Lung (tissue), 12 donors: ENCODE results near the gene PFN2. TPM values are rescaled to one million over a fixed set of nuclear protein-coding genes. Genes with fewer than 3 reads are reported as not detected.
"Not testable (repeated sequence)": the region's sequence is repeated elsewhere in the genome, so short reads cannot be mapped to it uniquely, and the experiment has no call there.

Experiments used
- ATAC-seq: fragments of 200-7000 bp; cut with Tn5 transposase; one replicate; pipeline ENCODE4 v1.9.1; 2020; ENCODE audit warnings: moderate number of reproducible peaks; ENCODE audit not compliant: insufficient read depth, low FRiP score
- DNase-seq, 3 donors: peaks; one replicate each; pipeline ENCODE4 v3.0.0-alpha.2; 2013 to 2017
- H3K27ac ChIP-seq, 2 donors: one replicate each; pipeline ENCODE4 v1.5.1; 2013; ENCODE audit warnings: mild to moderate bottlenecking in 2 of 2, moderate library complexity in 2 of 2, control low read depth in 1 of 2, inconsistent platforms in 1 of 2, low read depth in 1 of 2, low read length in 1 of 2
- H3K27me3 ChIP-seq, 3 donors: one replicate each; pipeline ENCODE4 v1.5.1; 2013; ENCODE audit warnings: low read length in 2 of 3; ENCODE audit not compliant: control insufficient read depth in 3 of 3, insufficient read depth in 3 of 3
- H3K36me3 ChIP-seq, 4 donors: one replicate each; pipeline ENCODE4 v1.5.1; 2013; ENCODE audit warnings: low read length in 4 of 4, mild to moderate bottlenecking in 1 of 4, moderate library complexity in 1 of 4; ENCODE audit not compliant: control insufficient read depth in 4 of 4, insufficient read depth in 4 of 4
- H3K4me1 ChIP-seq, 5 donors: one replicate each; pipeline ENCODE4 v1.5.1; 2013; ENCODE audit warnings: low read length in 5 of 5, mild to moderate bottlenecking in 2 of 5, moderate library complexity in 1 of 5; ENCODE audit not compliant: control insufficient read depth in 5 of 5, insufficient read depth in 5 of 5
- H3K4me3 ChIP-seq: one replicate; pipeline ENCODE4 v1.5.1; 2013; ENCODE audit warnings: mild to moderate bottlenecking, control low read depth, moderate library complexity
- H3K9ac ChIP-seq, 2 donors: one replicate each; pipeline ENCODE4 v1.5.1; 2013; ENCODE audit warnings: low read length in 2 of 2, control low read depth in 1 of 2; ENCODE audit not compliant: insufficient read depth in 1 of 2
- H3K9me3 ChIP-seq, 4 donors: one replicate each; pipeline ENCODE4 v1.5.1; 2013; ENCODE audit warnings: low read length in 3 of 4, mild to moderate bottlenecking in 1 of 4, moderate library complexity in 1 of 4; ENCODE audit not compliant: control insufficient read depth in 4 of 4, insufficient read depth in 3 of 4
- CTCF ChIP-seq: IDR thresholded peaks from 2 replicates; pipeline ENCODE4 v1.5.1; 2012; ENCODE audit warnings: mild to moderate bottlenecking; ENCODE audit errors: control extremely low read depth, extremely low read depth
- WGBS, 2 donors: extraction: QIAGEN DNeasy Blood & Tissue Kit; methylation state at CpG; one replicate each; pipeline ENCODE4 v1.1.7; 2013; 5-methylcytosine and 5-hydroxymethylcytosine counted together
- polyA plus RNA-seq, 2 donors: library from polyadenylated mRNA; stranded (reverse); fragments of 200-250 nt; gene quantifications; one replicate each; pipeline ENCODE4 v1.2.1, GENCODE V29; 2013
- total RNA-seq, 2 donors: library from RNA; depleted of rRNA in 1 of 2; stranded (reverse); fragments of >200 nt in 1 of 2; gene quantifications; one replicate each; pipeline ENCODE4 v1.2.1, GENCODE V29; 2014 to 2021
- donor health status: control.
- donor health status: control.
- donor health status: Bipolar disorder and iron deficiency.
- donor health status: healthy.
- donor health status: DM: yes; HTN: yes; CAD: no.

Gene PFN2
- total and polyA plus RNA-seq, 4 donors = 28.1 to 91.7 (median 49.2) TPM

GRCh38 chr3:149955449-149955848, 15.2 kb downstream of the PFN2 start:
- Histone ChIP-seq H3K27ac (no peak overlapping the region), H3K9ac (no peak overlapping the region), H3K9me3 (no peaks in the 10 kb centered on the region), H3K4me3 (no peak overlapping the region), H3K36me3 (peaks cover 0 to 10% (median under 1%) of the 10 kb centered on the region in 4 donors), H3K27me3 (no peaks in the 10 kb centered on the region), H3K4me1 (peaks cover 0 to 6% (median 0%) of the 10 kb centered on the region in 5 donors)
- TF ChIP-seq CTCF = no peak
- ATAC-seq = no peak
- 92% methylated on average over 2 of the region's 2 CpGs for WGBS, 2 donors
- no peak for DNase-seq

- ATAC-seq = no peak
- Histone ChIP-seq H3K4me3 (no peak overlapping the region), H3K27me3 (no peaks in the 10 kb centered on the region), H3K9me3 (no peaks in the 10 kb centered on the region), H3K9ac (no peak overlapping the region), H3K4me1 (peaks cover 0 to 6% (median 0%) of the 10 kb centered on the region in 5 donors), H3K27ac (no peak overlapping the region), H3K36me3 (peaks cover 0 to 13% (median under 1%) of the 10 kb centered on the region in 4 donors)
- 19 to 42% methylated on average over 1 of the region's 1 CpG for WGBS, 2 donors
- no peak for TF ChIP-seq CTCF
- DNase-seq = peak in 1 of 3 donors; percentile 14
Measured at GRCh38 chr3:149954812-149955211, 15.9 kb downstream of the PFN2 start.

GRCh38 chr3:149949181-149949580, 21.5 kb downstream of the PFN2 start:
- H3K27ac ChIP-seq = no peak overlapping the region
- peaks cover 0 to 12% (median 2%) of the 10 kb centered on the region in 4 donors for H3K36me3 ChIP-seq
- no peaks in the 10 kb centered on the region for H3K27me3 ChIP-seq
- DNase-seq (no peak), ATAC-seq (no peak)
- H3K4me1 ChIP-seq = no peaks in the 10 kb centered on the region
- no peak overlapping the region for H3K9ac ChIP-seq
- no peak for TF ChIP-seq CTCF
- WGBS, 2 donors = 97 to 98% methylated on average over 2 of the region's 2 CpGs
- H3K9me3 ChIP-seq = no peaks in the 10 kb centered on the region
- H3K4me3 ChIP-seq = no peak overlapping the region

- ATAC-seq (no peak), DNase-seq (no peak)
- H3K36me3 ChIP-seq = peaks cover 0 to 12% (median 2%) of the 10 kb centered on the region in 4 donors
- no peak overlapping the region for H3K4me3 ChIP-seq
- TF ChIP-seq CTCF = no peak
- no peaks in the 10 kb centered on the region for H3K27me3 ChIP-seq
- no peak overlapping the region for H3K9ac ChIP-seq
- peaks cover 0 to 5% (median 0%) of the 10 kb centered on the region in 4 donors for H3K9me3 ChIP-seq
- 83 to 90% methylated on average over 7 of the region's 7 CpGs for WGBS, 2 donors
- no peaks in the 10 kb centered on the region for H3K4me1 ChIP-seq
- H3K27ac ChIP-seq = no peak overlapping the region
Measured at GRCh38 chr3:149947231-149947630, 23.5 kb downstream of the PFN2 start.

GRCh38 chr3:149943966-149944365, 26.7 kb downstream of the PFN2 start:
- not testable (repeated sequence) for H3K9me3 ChIP-seq, H3K36me3 ChIP-seq, H3K27me3 ChIP-seq, H3K9ac ChIP-seq, H3K4me3 ChIP-seq, H3K27ac ChIP-seq, DNase-seq, ATAC-seq, H3K4me1 ChIP-seq
- WGBS, 2 donors = 99 to 100% methylated on average over 3 of the region's 3 CpGs
